Central memory CD4-positive, alpha-beta T cell (primary cell): ENCODE data around the gene TMEM114.
"Not testable (repeated sequence)": the region's sequence is repeated elsewhere in the genome, so short reads cannot be mapped to it uniquely, and the experiment has no call there.

Experiments used
- DNase-seq: peaks from one replicate; pipeline ENCODE4 v3.0.0; 2022

Gene TMEM114

DNA sequence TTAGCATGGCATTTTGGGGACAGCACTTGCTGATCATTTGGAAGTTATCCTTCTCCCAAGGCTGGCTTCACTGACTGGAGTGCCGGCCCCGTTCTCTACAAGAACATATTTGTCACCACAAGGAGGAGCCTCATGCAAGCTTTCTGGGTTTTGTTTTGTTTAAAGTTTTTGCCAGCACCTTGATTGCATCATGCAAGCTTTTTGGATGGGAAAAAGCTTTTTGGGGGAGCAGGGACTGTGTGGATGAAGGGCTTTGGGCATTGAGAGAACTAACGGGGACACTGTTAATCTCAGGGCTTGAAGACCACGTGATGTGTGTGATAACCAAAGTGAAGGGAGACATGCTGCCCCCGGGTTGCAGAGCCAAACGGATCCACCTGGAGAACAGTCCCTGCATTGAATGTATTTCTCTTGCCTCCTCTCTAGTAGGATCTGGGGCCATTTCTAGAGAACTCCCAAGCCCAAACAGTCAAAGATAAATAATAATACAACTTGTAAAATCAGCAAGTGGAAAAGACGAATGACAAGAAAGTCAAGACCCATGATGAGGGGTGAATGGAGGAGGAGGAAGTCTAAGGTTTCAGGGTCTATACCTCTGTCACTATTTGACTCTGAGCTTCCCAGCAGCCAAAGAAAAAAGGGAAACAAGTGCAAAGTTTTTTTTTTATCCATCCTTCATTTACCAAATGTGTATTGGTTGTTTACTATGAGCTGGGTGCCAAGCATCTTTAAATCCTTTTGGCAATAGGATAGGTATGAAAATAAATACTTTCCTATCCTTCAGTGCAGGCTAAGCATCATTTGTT is 17.2 kb downstream of the TMEM114 start:
- no peak for DNase-seq

GRCh38 chr16:8572063-8572918 is 18.0 kb downstream of the TMEM114 start:
- DNase-seq: no peak

DNA sequence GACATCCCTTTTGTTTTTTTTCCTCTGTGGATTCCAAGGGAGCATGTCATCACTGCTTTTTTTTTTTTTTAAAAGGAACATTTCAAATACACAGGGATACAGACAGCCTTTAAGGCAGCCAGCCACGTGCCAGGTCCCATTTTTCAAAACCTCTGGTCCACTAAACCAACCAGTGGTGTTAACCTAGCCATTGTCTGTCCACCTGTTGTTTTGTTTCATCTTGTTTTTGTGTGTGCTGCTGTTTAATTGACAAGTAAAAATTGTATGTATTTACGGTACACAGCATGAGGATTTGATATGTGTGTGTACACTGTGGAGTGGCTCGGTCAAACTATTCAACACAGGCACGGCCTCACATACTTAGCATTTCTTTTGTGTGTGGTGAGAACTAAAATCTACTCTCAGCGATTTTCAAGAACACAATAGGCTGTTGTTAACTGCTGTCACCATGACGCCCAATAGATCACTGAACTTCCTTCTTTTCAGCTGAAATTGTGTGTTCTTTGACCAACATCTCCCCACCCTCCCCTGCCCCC is 19.2 kb downstream of the TMEM114 start:
- DNase-seq: no peak

- DNase-seq: not testable (repeated sequence)
These were observed 19.9 kb downstream of the TMEM114 start for GRCh38 chr16:8570393-8570792.

- DNase-seq: no peak
These were observed 20.5 kb downstream of the TMEM114 start for GRCh38 chr16:8569650-8570346.

DNA sequence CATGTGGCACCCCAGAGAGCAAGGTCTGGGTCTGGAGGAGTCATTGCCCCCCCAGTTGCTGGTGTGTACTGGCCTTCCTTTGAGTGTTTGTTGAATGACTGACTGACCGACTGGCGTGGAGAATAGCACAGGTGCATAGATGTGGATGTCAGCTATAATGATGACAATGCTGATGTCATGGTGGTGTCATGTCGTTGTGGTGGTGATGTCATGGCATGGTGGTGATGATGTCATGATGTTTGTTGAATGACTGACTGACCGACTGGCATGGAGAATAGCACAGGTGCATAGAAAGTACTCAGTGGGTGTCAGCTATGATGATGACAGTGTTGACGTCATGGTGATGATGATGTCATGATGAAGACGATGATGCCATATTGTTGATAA is 22.1 kb downstream of the TMEM114 start:
- DNase-seq: no peak

DNA sequence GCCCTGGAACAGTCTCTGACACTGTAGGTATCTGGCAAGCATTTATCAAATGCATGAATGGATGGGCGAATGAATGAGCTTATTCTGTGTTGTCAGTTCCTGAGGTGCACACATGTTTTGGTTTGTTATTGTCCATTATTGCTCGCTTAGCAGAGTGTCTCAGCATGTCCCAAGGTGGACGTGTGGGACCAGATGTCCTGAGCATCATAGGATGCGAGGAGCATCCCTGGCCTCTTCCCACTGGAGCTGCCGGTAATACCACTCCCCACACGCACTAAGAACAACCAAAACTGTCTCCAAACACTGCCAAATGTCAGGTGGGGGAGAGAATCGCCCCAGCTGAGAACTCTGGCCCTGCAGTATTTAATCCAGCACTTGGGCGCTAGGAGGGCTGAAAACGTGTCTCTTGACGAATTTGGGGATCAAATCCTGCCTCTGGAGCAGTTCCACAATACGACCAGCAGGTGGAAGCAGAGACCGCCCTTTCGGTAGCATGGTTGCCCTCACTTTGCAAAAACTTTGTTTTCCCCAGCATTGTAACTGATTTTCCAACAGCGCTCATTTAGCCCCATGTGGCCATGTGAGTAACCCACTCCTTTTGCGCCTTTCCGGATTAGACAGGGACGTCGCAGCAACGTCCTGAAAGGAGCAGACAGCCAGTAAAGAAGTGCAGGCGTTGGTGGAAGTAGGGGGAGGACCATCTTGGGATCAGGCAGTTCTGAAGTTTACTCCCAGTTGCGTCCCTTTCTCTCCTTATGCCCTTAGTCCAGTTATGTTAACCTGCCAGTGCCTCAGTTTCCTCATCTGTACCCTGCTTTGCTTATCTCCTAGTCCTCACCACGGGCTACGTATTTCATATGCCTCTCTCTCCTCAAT is 22.7 kb downstream of the TMEM114 start:
- peak; percentile 77 for DNase-seq

DNA sequence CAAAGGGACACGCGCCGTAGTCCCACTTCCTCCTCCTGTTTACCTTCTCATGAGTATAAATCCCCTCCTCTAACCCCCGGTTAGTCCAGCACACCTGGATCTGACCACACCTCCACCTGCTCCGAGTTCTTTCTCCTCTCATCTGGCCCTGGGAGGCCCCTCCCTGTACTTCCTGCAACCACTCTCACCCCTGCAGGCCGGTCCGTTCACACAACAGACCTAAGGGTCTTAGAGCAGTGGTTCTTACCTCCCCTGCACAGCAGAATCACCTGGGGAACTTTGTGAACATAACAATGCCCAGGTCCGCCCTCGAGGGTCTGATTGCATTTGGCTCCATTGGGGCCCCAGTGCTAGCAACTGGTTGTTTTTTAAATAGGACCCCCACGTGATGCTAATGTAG is 24.8 kb downstream of the TMEM114 start:
- no peak for DNase-seq

GRCh38 chr16:8564934-8565345 is 25.4 kb downstream of the TMEM114 start:
- no peak for DNase-seq

DNA sequence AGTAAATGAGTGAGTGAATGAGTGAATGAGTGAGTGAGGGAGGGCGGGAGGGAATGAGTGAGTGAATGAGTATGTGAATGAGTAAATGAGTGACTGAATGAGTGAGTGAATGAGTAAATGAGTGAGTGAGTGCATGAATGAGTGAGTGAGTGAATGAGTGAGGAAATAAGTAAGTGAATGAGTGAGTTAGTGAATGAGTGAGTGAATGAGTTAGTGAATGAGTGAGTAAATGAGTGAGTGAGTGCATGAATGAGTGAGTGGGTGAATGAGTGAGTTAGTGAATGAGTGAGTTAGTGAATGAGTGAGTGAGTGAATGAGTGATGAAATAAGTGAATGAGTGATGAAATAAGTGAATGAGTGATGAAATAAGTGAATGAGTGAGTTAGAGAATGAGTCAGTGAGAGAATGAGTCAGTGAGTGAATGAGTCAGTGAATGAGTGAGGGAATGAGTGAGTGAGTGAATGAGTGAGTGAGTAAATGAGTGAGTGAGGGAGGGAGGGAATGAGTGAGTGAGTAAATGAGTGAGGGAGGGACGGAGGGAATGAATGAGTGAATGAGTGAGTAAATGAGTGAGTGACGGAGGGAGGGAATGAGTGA is 26.3 kb downstream of the TMEM114 start:
- not testable (repeated sequence) for DNase-seq

DNA sequence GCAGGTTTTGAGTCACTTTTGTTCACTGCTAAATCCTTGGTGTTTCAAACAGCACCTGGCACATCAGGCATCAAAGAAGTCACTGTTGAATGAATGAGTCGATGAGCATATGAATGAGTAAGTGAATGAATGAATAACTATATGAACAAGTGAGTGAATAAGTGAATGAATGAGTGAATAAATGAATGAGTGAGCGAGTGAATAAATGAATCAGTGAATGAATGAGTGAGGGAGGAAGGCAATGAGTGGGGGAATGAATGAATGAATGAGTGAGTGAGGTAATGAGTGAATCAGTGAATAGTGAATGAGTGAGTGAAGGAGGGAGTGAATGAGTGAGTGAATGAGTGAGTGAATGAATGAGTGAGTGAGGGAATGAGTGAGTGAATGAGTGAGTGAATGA is 28.8 kb downstream of the TMEM114 start:
- no peak for DNase-seq

DNA sequence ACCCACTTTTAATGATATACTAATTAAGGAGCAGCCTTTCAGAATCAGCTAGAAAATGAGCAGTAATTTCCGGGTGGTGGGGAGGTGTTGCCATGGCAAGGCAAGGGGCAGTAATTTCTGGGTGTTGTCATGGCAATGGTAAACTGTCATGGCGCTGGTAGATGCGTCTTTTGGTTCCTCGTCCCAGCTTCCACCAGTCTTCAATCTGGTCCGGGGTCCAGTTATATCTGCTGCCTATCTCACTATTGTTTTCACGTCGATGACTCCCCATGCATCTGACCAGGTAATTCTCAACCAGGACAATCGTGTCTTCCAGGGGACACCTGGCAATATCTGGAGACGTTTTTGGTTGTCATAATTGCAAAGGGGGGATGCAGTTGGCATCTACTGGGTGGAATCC is 34.9 kb downstream of the TMEM114 start:
- DNase-seq: no peak

DNA sequence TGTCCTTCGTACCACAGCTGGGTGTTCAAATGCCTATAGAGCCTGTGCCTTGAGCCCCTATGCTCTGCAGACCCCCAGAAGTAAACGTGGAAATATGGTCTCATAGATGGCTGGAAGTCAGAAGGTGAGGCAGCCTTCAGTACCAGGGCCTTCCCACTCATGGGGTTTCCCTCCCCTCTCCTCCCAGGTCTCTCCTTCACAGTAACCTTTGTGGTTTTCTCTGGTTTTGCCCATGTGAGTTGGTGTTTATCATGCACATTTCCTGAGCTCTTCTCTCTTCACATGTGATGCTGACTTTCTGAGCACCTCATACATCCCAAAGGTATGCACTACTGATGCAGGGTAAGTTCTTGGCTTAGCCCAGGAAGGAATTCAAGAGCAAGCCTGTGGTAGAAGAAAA is 35.4 kb downstream of the TMEM114 start:
- DNase-seq: no peak

- no peak for DNase-seq
These were observed 36.3 kb downstream of the TMEM114 start for GRCh38 chr16:8554022-8554421.

- DNase-seq: no peak
These were observed 37.7 kb downstream of the TMEM114 start for GRCh38 chr16:8552487-8553221.

DNA sequence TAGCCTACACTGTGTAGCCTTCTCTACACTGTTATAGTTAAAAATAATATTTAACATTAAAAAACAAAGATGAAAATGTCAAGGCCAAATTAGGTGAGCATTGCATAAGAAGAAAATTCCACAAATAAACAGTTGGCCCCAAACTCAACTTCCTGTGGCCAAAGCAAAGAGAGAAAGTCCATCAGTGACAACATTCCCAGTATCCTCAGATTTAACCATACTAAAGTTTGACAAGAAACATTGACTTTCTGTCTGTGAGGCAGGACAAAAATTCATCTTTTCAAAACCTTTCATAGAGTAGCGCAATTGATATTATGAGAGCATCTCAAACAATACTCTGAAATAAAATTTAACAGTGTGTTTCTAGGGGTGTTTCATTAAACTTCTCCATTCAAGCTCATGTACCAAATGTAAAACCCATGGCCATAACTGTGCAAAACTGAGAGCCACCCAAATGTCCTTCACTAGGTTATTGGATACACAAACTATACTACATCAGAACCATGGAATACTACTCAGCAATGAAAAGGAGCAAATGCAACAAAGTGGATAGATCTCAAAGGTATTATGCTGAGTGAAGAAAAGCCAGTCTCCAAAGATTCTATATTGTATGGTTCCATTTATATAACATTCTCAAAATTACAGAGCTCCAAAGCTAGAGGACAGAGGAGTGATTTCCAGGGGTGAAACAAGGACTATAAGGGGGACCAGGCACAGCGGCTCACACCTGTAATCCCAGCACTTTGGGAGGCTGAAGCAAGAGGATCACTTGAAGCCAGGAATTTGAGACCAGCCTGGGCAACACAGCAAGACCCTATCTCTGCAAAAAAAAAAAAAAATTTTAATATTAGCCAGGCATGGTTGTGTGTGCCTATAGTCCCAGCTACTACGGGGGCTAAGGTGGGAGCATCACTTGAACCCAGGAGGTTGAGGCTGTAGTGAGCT is 38.7 kb downstream of the TMEM114 start:
- DNase-seq: no peak

- no peak for DNase-seq
These were observed 39.5 kb downstream of the TMEM114 start for GRCh38 chr16:8550728-8551387.

GRCh38 chr16:8549843-8550412 is 40.4 kb downstream of the TMEM114 start:
- DNase-seq: no peak

DNA sequence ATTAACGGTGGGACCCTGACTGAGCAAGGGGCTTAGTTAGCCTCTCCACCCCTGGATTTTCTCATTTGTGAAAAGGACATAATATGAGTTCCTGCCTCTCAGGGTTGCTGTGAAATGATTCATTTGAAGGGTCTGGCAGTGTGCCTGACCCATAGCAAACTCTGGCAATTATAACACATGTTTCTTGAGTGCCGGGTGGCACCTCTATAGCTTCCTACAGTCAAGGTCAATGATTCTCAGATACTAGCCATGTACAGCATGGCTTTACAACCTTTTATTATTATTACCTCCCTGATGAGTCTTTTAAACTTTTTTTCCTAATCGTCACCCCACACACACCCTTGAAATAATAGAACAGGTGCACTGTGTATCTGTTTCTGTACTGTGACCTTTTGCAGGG is 42.1 kb downstream of the TMEM114 start:
- DNase-seq: no peak
